GM19372 (cell line): Measurements from ENCODE around the gene JAKMIP1.

Source experiments
- ATAC-seq: cut with Tn5 transposase; IDR thresholded peaks from one replicate; pipeline ENCODE4 v1.9.1; 2021; ENCODE audit warnings: mild to moderate bottlenecking, low read depth, moderate library complexity; ENCODE audit not compliant: unreplicated experiment

JAKMIP1 gene

GRCh38 chr4:6071959-6072720 is 128.2 kb downstream of the JAKMIP1 start:
- no peak for ATAC-seq

GRCh38 chr4:6071191-6071958 is 129.0 kb downstream of the JAKMIP1 start:
- ATAC-seq: no peak

DNA sequence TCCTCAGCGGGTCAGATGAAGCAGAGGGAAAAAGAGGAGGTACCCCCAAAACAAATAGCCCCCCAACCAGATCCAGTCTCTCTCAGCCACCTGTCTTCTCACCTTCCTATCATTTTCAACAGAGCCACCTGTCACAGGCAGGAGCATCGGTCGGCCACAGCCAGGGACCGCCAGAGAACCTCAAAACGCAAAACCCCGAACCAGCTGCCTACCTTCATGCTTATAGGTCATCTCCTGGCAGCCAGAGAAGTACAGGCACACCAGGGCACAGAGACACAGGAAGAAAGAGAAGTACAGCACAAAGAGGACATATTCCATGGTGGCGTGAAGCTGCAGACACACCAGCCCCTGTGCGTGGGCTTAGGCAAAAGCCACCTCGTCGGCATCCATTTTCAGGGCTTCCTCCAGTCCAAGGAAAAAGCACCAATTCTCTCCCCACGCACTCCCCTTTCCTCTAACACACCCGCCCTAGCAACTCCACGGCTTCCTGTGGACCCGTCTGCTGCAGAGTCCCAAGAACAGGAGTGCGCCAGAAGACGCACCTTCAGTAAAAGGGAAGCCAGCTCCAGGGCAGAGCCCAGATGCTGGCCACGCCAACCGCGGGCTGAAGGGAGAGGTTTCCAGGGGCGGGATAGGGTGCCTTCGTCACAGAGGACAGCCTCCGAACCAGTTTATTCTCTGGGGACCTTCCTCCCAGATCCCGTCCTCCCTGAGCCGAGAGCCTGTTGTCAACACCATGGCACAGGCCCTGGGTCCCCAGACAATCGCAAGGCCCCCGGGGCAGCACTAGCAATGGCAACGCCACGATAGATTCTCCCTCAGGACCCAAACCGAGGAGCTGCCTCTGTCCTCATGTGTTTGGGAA is 130.3 kb downstream of the JAKMIP1 start:
- no peak for ATAC-seq

GRCh38 chr4:6068986-6069385 is 131.4 kb downstream of the JAKMIP1 start:
- no peak for ATAC-seq

DNA sequence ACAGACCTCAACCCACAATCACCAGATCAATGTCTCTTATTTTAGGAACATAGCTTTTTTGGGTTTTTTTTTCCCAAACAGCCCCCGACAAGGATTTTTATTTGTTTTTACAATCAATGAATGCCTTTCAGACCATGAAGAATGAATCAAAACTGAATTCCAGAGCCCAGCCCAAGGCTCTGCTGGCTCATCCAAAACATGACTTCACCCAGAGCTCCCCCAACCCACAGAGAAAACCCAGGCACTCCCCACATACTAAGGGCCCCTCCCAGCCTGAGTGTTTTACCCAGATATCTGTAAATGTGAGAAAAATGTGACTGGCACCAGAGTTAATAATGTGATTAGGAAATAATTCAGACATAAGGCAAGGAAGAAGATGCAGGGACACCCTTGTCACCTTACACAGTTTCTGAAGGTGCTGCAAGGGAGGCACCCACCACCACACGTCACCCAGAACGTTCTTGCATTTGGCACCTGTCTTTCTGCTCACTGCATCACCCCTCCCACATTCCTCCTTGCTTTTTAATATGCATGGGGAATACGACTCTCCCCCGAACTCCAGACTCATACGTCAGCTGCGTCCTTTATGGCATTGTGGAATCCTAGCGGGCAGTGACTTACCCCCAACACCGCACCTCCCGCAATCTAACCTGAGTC is 134.3 kb downstream of the JAKMIP1 start:
- ATAC-seq: no peak

DNA sequence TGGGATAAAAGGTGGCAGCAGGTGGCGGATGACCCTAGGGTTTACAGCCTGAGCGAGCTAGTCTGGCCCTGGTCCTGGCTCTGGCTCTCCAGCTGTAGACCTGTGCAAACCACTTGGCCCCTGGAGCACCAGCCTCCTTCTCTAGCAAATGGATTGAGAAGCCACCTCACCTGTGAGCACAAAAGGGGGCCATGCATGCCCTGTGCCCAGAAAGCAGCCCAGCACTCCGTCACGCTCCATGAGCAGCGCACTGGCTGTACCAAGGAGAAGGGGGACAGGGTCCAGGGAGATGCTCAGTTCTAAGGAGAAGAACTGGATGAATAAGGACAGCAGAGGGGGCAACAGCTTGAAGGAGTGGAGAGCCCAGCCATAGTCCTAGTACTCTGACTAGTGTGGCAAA is 135.2 kb downstream of the JAKMIP1 start:
- no peak for ATAC-seq

- ATAC-seq: no peak
These were observed 136.0 kb downstream of the JAKMIP1 start for GRCh38 chr4:6064383-6064782.

- ATAC-seq: no peak
These were observed 136.7 kb downstream of the JAKMIP1 start for GRCh38 chr4:6063684-6064083.

DNA sequence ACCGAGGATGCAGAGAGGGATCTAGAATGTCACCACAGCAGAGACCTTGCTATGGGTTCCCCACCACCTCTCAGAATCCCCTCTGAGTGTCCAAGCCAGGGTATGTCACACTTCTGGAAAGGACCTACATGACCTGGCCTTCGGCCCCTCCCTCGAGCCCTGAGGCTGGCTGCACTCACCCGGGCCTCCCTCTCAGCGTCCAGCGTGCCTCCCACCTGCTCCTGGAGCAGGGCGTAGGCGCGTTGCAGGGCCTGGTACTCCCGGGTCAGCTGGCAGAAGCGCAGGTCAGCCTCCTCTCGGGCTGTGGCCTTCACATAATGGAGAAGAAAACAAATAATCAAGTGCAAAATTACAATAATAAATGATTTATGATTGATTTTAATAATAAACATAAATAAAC is 138.2 kb downstream of the JAKMIP1 start:
- ATAC-seq: no peak

- no peak for ATAC-seq
These were observed 141.0 kb downstream of the JAKMIP1 start for GRCh38 chr4:6059375-6059805.

- no peak for ATAC-seq
These were observed 141.6 kb downstream of the JAKMIP1 start for GRCh38 chr4:6058531-6059374.

GRCh38 chr4:6056976-6057766 is 143.2 kb downstream of the JAKMIP1 start:
- ATAC-seq: no peak

GRCh38 chr4:6055436-6055835 is 144.9 kb downstream of the JAKMIP1 start:
- ATAC-seq: no peak

DNA sequence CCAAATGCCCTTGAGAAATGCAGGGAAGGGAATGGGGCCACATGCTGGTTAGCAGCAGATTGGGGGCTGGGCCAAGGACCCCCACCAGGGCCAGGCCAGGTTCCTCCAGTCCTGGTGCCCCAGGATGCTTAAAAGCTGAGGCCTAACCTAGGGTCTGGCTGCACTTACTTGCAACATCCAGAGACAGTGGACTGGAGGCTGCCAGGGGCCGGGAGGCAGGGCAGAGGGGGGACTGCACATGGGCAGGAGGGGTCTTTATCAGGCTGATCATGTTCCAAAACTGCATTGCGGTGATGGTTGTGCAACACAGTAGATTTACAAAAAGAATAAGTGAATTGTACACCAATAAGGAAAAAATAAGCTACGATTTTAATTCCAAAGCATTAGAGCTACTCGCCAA is 145.3 kb downstream of the JAKMIP1 start:
- no peak for ATAC-seq

DNA sequence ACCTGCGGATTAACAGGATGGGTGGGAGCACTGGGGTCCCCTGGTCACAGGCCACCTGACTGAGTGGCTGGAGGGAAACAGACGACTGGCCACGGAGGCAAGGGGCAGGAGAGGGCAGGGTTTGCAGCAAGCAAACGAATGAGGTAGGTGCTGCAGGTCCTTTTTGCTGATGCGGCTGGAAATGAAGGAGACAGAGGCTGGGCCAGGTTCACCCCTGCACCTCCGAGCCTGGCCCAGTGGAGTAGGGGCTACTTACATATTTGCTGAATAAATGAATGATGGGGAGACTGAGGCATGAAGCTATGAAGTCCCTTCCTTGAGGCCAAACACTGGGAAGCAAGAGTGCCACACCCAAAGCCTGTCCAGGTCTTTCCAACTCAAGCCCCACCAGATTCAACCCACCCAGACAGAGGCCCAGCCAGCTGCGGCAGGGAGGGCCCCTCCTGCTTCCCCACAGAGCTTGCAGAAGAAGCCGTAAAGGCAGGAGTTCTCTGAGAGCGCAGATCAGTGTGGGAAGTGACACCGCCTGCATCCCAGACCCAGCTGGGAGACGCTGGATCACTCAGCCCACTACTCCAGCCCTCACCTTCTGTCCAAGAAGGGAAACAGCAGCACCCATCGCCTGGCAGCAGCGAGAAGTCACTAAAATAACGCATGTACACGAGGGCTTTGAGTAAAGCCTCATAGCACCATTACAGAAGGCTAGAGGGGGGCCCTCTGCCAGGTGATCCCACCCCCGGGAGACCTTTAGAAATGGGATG is 146.0 kb downstream of the JAKMIP1 start:
- no peak for ATAC-seq

DNA sequence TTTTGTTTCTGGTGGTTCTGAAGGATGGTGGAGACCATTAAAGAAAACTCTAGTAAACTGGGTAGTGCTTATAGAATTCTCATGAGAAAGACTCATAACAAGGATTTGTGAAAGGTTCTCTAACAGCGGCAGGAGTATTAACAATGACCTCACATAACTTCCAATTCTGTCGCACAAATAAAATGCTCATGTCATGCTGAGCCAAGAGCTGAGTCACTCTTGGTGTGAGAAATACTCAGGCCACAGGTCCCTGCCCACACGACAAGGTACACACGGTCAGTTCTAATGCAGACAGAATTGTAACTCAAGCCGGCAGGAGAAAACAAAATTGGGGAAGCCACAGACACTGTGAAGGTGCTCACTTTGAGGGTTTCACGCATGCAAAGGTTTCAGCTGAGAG is 147.7 kb downstream of the JAKMIP1 start:
- no peak for ATAC-seq

DNA sequence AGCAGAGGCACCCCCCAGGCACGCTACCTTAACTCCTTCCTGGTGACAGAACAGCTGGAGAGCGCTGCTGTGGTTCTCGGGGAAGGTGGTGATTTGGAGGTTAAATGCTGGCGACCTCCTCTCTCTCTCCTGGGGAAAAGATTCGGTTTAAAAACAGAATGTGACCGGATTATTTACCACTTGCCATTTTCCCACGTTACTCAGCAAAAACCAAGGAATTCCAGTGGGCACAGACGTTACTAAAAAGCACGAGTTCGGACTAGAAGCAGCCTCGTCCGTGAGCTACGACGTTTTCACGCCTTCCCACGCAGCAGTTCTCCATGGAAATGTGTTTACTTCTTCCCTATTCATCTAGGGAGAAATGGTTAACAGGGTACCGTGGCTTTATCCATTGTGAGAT is 149.8 kb downstream of the JAKMIP1 start:
- ATAC-seq: no peak

DNA sequence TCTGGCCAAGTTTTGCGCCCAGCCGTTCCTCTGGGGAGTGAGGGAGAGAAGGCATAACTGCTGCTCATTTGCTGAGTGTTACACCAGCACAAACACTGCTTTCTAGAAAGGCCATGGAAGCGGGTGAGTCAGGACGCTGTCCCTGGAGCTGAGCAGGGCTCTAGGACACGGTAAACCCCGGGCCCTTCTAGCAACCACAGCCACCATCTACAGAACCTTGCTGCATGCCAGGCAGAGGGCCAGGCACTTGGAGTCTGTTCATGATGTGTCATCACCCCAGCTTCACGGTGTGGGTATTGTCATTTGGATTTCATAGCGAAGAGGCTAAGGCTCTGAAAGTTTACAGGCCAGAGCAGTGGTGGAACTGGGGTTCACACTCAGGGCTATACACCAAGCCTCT is 150.4 kb downstream of the JAKMIP1 start:
- ATAC-seq: no peak
